IMR-90 (cell line): ENCODE data around the gene MFNG.
A peak's percentile ranks its signal among the peaks of the same experiment; 100 is the strongest.

Experiments
- CEBPB ChIP-seq: IDR thresholded peaks from 2 replicates; pipeline ENCODE4 v1.6.1; 2012; ENCODE audit warnings: low read depth, low read length, improper control_type of control experiment
- CTCF ChIP-seq: conservative IDR thresholded peaks from 2 replicates; pipeline ENCODE4 v1.5.1; 2012; ENCODE audit warnings: mild to moderate bottlenecking, low read depth, low read length, improper control_type of control experiment
- ELK1 ChIP-seq: fragments of 150-350 bp; IDR thresholded peaks from 2 replicates; pipeline ENCODE4 v1.6.1; 2016; ENCODE audit warnings: low read depth, mild to moderate bottlenecking, low read length, moderate library complexity, borderline replicate concordance
- POLR2A ChIP-seq: IDR thresholded peaks from 2 replicates; pipeline ENCODE4 v1.6.1; 2012; ENCODE audit warnings: mild to moderate bottlenecking, low read depth, low read length
- RCOR1 ChIP-seq: IDR thresholded peaks from 2 replicates; pipeline ENCODE4 v1.6.1; 2012; ENCODE audit warnings: mild to moderate bottlenecking, low read length, improper control_type of control experiment; ENCODE audit not compliant: insufficient replicate concordance
- USF2 ChIP-seq: fragments of 150-350 bp; IDR thresholded peaks from 2 replicates; pipeline ENCODE4 v1.6.1; 2017; ENCODE audit warnings: mild to moderate bottlenecking, antibody characterized with exemption, low read length, low read depth

- TF ChIP-seq RCOR1: no peak
- TF ChIP-seq CTCF: no peak
- peak; percentile 15; the same call in 1 of the 2 replicates for TF ChIP-seq USF2
- TF ChIP-seq POLR2A: no peak; the same call in 1 of the 2 replicates
- TF ChIP-seq CEBPB: peak; percentile 76
- no peak for TF ChIP-seq ELK1
Measured at GRCh38 chr22:37454857-37455686, 31.1 kb downstream of the MFNG start.
